Heart right ventricle (tissue), 16 donors: ENCODE data around the gene ZNF385D. TPM values are rescaled to one million over a fixed set of nuclear protein-coding genes. Genes with fewer than 3 reads are reported as not detected.

Source experiments
- ATAC-seq, 8 donors: fragments of 200-7000 bp; cut with Tn5 transposase; one replicate each; pipeline ENCODE4 v1.9.1; 2020; ENCODE audit warnings: mild to moderate bottlenecking in 8 of 8, moderate library complexity in 8 of 8, moderate number of reproducible peaks in 1 of 8
- DNase-seq, 2 donors: peaks; one replicate each; pipeline ENCODE4 v3.0.0-alpha.2; 2020
- H3K27ac ChIP-seq, 10 donors: fragments of 200-600 bp; sonication (generic) in 2 of 10; one replicate each; pipeline versions ENCODE4 v1.5.0 to v1.8.0; 2020 to 2022; ENCODE audit warnings: mild to moderate bottlenecking in 3 of 10
- H3K27me3 ChIP-seq, 7 donors: fragments of 200-600 bp; one replicate each; pipeline ENCODE4 v1.8.0; 2021 to 2022; ENCODE audit warnings: mild to moderate bottlenecking in 2 of 7
- H3K36me3 ChIP-seq, 9 donors: fragments of 200-600 bp; sonication (generic) in 1 of 9; one replicate each; pipeline versions ENCODE4 v1.5.0 to v1.8.0; 2020 to 2022; ENCODE audit warnings: mild to moderate bottlenecking in 2 of 9
- H3K4me1 ChIP-seq, 9 donors: fragments of 200-600 bp; sonication (generic) in 1 of 9; one replicate each; pipeline versions ENCODE4 v1.5.0 to v1.8.0; 2020 to 2022; ENCODE audit warnings: mild to moderate bottlenecking in 4 of 9
- H3K4me3 ChIP-seq, 10 donors: fragments of 200-600 bp; sonication (generic) in 2 of 10; one replicate each; pipeline versions ENCODE4 v1.5.0 to v1.8.0; 2020 to 2022; ENCODE audit warnings: mild to moderate bottlenecking in 7 of 10, moderate library complexity in 2 of 10
- H3K9me3 ChIP-seq, 11 donors: fragments of 200-600 bp in 10 of 11; sonication (generic) in 2 of 11; one replicate each; pipeline versions ENCODE4 v1.5.0 to v1.8.0; 2013 to 2022; ENCODE audit warnings: mild to moderate bottlenecking in 2 of 11, control low read depth in 1 of 11, moderate library complexity in 1 of 11
- CTCF ChIP-seq, 9 donors: fragments of 200-600 bp; sonication (generic) in 2 of 9; IDR thresholded peaks; one replicate each; pipeline versions ENCODE4 v1.5.0 to v1.8.0; 2021 to 2022; ENCODE audit warnings: antibody characterized with exemption in 9 of 9, mild to moderate bottlenecking in 5 of 9, moderate library complexity in 1 of 9
- WGBS, 2 donors: extraction: QIAGEN DNeasy Blood & Tissue Kit; methylation state at CpG; one replicate each; pipeline ENCODE4 v1.1.7; 2013; ENCODE audit warnings: inconsistent platforms in 1 of 2; 5-methylcytosine and 5-hydroxymethylcytosine counted together
- intact Hi-C, 10 donors: fragments of 100-400 bp; cut with DNase I; formaldehyde crosslinking; loops; one replicate each; pipeline versions ENCODE4 v1.11.1 to v1.14.2; 2022
- polyA plus RNA-seq, 2 donors: library from polyadenylated mRNA; stranded (reverse); fragments of 200-250 nt; gene quantifications; one replicate each; pipeline ENCODE4 v1.2.3, GENCODE V29; 2013
- total RNA-seq, 10 donors: library from RNA; stranded (reverse); fragmentation: NEBNext Ultra II Directional in 3 of 10; extraction: Animal tissue kit (Norgen Biotek cat#: 25700) in 3 of 10; gene quantifications; one replicate each; pipeline versions ENCODE4 v1.2.1 to v1.2.4, GENCODE V29; 2021 to 2023
- donor health status: Arrhythmogenic right ventricular cardiomyopathy.
- donor health status: ischemic (EF 13 %, LVEDD 7.1; RV severe dilation, severe dysfunction).
- donor health status: healthy with polysubstance abuse.
- donor health status: DM: no; HTN: yes; CAD: no.
- donor health status: DM: no; HTN: no; CAD: no.
- donor health status: ischemic (EF 25% LVEDD 6.9; RV normal size, moderate dysfunction).
- donor health status: ischemic (EF 25% LVEDD 5.7; RV mildly dilated, moderate dysfunction).
- donor health status: healthy.
- donor health status: DM: yes; HTN: yes; CAD: no.
- donor health status: Ischemic cardiomyopathy.
- donor health status: ischemic (EF 35%, LVEDD 5.7; RV mildly dilated, moderate dysfunction).
- donor health status: nonischemic (EF 11% LVEDD 7.7; RV severe dilation, severe dysfunction).
- donor health status: DM: yes; HTN: yes; CAD: no.
- donor health status: PGD.
- donor health status: ischemic (EF 29% LVEDD 5.4; RV normal size, mild dysfunction).
- donor health status: nonischemic (EF 23%, LVEDD 6.1; RV moderate dilation, normal function).

The ZNF385D gene
- total and polyA plus RNA-seq, 12 donors: 3.0 to 24.9 (median 7.2) TPM

DNA sequence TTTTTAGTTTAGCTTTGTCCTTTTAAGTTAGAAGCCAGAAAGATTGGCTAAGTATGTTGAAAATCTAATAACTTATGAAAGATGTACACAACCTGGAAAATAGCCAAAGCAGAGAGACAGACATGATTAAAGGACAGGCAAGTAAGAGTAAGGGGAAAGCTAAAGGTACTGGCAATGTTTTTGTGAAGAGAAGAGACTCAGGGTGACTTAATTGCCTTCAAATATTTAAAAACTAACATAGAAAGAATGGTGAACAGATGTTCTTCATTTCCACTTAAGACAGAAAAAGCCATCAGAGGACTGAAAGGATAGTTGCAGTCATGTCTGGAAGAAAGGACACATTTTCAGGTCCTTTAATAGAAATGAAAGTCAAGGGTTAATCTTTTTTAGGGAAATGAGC, 68.8 kb downstream of the ZNF385D start:
- no peak for TF ChIP-seq CTCF (IDR thresholded peaks at IDR 0.05)
- intact Hi-C loops: no loop called here
- H3K4me1 ChIP-seq: peaks cover 0 to 49% (median 12%) of the 10 kb centered on the region in 9 donors
- no peaks in the 10 kb centered on the region for H3K9me3 ChIP-seq
- no peak overlapping the region for H3K4me3 ChIP-seq
- DNase-seq (no peak), ATAC-seq (no peak)
- peak overlapping the region in 2 of 10 donors; percentile 2 to 22 for H3K27ac ChIP-seq
- H3K27me3 ChIP-seq: no peaks in the 10 kb centered on the region
- no peaks in the 10 kb centered on the region for H3K36me3 ChIP-seq

- Histone ChIP-seq H3K27ac (peak overlapping the region in 1 of 10 donors; percentile 68), H3K4me1 (peaks cover 0 to 33% (median 4%) of the 10 kb centered on the region in 9 donors), H3K36me3 (no peaks in the 10 kb centered on the region), H3K27me3 (no peaks in the 10 kb centered on the region), H3K4me3 (no peak overlapping the region), H3K9me3 (no peaks in the 10 kb centered on the region)
- intact Hi-C loops: no loop called here
- no peak for DNase-seq
- no peak for TF ChIP-seq CTCF (IDR thresholded peaks at IDR 0.05)
- ATAC-seq: peak in 1 of 8 donors; percentile 46
- WGBS, 2 donors: 56 to 60% methylated on average over 3 of the region's 3 CpGs
These were observed 77.6 kb downstream of the ZNF385D start for GRCh38 chr3:21673393-21673792.

- intact Hi-C loops: no loop called here
- DNase-seq (no peak), ATAC-seq (peak in 3 of 8 donors; percentile 55 to 71 (median 69))
- Histone ChIP-seq H3K27me3 (no peaks in the 10 kb centered on the region), H3K27ac (peak overlapping the region in 1 of 10 donors; percentile 68), H3K4me3 (no peak overlapping the region), H3K9me3 (no peaks in the 10 kb centered on the region), H3K4me1 (peaks cover 0 to 28% (median 4%) of the 10 kb centered on the region in 9 donors), H3K36me3 (no peaks in the 10 kb centered on the region)
- no peak for TF ChIP-seq CTCF (IDR thresholded peaks at IDR 0.05)
- WGBS, 2 donors: 68 to 83% methylated on average over 1 of the region's 1 CpG
These were observed 78.7 kb downstream of the ZNF385D start for GRCh38 chr3:21672303-21672702.

DNA sequence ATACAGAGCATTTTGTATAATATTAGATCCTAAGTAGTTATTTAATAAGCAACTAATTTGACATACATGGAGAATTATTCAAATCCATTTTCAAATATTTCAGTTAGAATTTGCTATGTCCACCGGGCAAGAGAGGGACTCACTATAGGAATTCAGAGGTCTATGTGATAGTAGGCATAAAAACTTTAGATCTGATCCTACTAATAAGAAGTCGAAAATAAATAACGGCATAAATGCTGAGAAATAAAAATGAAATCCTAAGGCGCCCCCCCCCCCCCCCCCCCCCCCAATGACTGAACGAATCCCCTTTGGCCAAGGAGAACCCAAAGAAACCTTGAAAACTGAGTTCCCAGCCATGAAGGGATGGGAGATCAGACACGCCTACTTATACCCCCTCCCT, 80.6 kb downstream of the ZNF385D start:
- no peak for ATAC-seq
- no peaks in the 10 kb centered on the region for H3K9me3 ChIP-seq

More for the DNA sequence above, 80.6 kb downstream of the ZNF385D start:
- whole genome bisulfite sequencing, 2 donors: 86 to 87% methylated on average over 6 of the region's 6 CpGs
- intact Hi-C loops: no loop called here
- H3K4me3 ChIP-seq: no peak overlapping the region
- no peak for DNase-seq
- no peak for TF ChIP-seq CTCF (IDR thresholded peaks at IDR 0.05)
- no peak overlapping the region for H3K27ac ChIP-seq
- peaks cover 0 to 30% (median 4%) of the 10 kb centered on the region in 9 donors for H3K4me1 ChIP-seq
- no peaks in the 10 kb centered on the region for H3K36me3 ChIP-seq
- no peaks in the 10 kb centered on the region for H3K27me3 ChIP-seq
